GM19099 (cell line): ENCODE data around the gene TWIST2.

Experiments used
- POLR2A ChIP-seq: IDR thresholded peaks from 3 replicates; pipeline ENCODE4 v1.6.1; 2011; ENCODE audit warnings: low read depth; ENCODE audit not compliant: insufficient read length; ENCODE audit errors: extremely low read depth

Gene TWIST2

GRCh38 chr2:238863231-238863630 is 15.3 kb downstream of the TWIST2 start:
- TF ChIP-seq POLR2A: no peak

GRCh38 chr2:238863749-238864206 is 15.9 kb downstream of the TWIST2 start:
- no peak for TF ChIP-seq POLR2A

GRCh38 chr2:238864207-238865014 is 16.5 kb downstream of the TWIST2 start:
- no peak for TF ChIP-seq POLR2A

GRCh38 chr2:238865015-238865719 is 17.3 kb downstream of the TWIST2 start:
- TF ChIP-seq POLR2A: no peak

GRCh38 chr2:238865744-238866355 is 18.0 kb downstream of the TWIST2 start:
- TF ChIP-seq POLR2A: no peak

GRCh38 chr2:238866656-238867277 is 18.9 kb downstream of the TWIST2 start:
- no peak for TF ChIP-seq POLR2A

- no peak for TF ChIP-seq POLR2A
Observed at GRCh38 chr2:238868067-238868524, 20.2 kb downstream of the TWIST2 start.

GRCh38 chr2:238868616-238869292 is 20.9 kb downstream of the TWIST2 start:
- TF ChIP-seq POLR2A: no peak

GRCh38 chr2:238869293-238870124 is 21.6 kb downstream of the TWIST2 start:
- TF ChIP-seq POLR2A: no peak

GRCh38 chr2:238870261-238870660 is 22.4 kb downstream of the TWIST2 start:
- TF ChIP-seq POLR2A: no peak

- no peak for TF ChIP-seq POLR2A
Observed at GRCh38 chr2:238872026-238872425, 24.1 kb downstream of the TWIST2 start.

- TF ChIP-seq POLR2A: no peak
Observed at GRCh38 chr2:238872628-238873380, 24.9 kb downstream of the TWIST2 start.

GRCh38 chr2:238873381-238873801 is 25.5 kb downstream of the TWIST2 start:
- no peak for TF ChIP-seq POLR2A
